A204.1 (cell line): ENCODE results near the gene MEX3B.
"Not testable (repeated sequence)": the region's sequence is repeated elsewhere in the genome, so short reads cannot be mapped to it uniquely, and the experiment has no call there.

Experiments
- FAIRE-seq: peaks from 2 replicates; lab custom pipeline; 2012; peaks lifted over from hg19 to GRCh38; lab: Jason Lieb, UNC

The MEX3B gene

GRCh38 chr15:82048811-82049210, 3.0 kb upstream of the MEX3B start:
- FAIRE-seq = no peak

- FAIRE-seq = no peak
Observed at GRCh38 chr15:82047453-82048400, 1.9 kb upstream of the MEX3B start.

DNA sequence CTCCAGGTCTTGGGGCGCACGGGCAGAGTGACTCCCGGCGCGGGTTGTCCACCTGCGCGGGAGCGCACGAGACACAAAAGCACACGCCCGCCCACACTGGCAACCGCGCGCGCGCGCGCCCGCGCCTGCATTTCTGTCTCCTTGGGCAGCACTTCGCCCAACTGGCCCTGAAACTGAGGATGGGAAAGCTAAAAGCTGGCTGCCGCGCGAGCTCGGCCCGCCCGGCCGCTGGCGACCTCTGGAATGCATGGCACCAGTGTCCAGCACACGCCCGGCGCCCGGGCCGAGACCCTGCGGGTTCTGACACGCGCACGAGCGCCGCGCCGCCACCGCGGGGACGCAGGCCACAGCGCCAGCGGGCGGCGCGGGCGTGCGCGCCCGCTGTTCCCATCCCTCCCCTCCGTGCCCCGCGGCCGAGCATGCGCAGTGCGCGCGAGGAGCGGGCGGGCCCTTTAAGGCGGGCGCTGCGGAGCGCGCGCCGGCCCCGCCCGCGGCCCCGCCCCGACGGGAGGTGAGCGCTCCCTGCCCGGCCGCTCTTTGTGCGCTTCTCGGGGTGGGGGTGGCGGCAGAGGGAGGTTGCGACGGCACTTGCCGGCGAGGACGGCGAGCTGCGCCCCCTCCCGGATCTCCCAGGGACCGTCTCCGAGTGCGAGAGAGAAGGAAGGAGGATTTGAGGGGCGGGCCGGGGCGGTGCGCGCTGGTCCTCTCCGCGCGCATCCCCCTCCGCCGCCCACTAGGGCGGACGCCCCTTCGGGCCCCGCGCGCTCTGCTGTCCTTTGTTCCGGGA, 1.0 kb upstream of the MEX3B start:
- FAIRE-seq = no peak

- no peak for FAIRE-seq
Observed at GRCh38 chr15:82045179-82045891, 483 bp downstream of the MEX3B start.

GRCh38 chr15:82044373-82045178, 1.2 kb downstream of the MEX3B start:
- no peak for FAIRE-seq

- no peak for FAIRE-seq
Observed at GRCh38 chr15:82043796-82044372, 1.9 kb downstream of the MEX3B start.

- no peak for FAIRE-seq
Observed at GRCh38 chr15:82043130-82043673, 2.6 kb downstream of the MEX3B start.

- no peak for FAIRE-seq
Observed at GRCh38 chr15:82040862-82041261, 5.0 kb downstream of the MEX3B start.

DNA sequence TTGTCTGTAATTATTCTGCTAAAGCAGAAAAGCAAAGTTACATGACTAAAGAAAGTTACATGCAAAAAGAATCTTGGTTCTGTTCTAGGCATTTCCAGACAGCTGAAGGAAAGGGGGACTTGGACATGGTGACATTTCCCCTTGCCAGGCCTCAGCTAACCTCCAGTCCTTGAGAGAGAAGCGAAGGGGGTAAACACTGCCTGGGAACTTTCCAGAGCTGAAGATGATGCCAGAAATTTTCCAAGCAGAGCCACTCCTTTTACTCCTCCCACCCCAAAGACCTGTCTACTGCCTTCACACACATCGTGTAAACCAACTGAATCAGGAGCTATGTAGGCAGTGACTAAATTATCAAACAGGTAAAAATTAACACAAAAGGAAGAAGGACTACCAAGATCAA, 5.4 kb downstream of the MEX3B start:
- no peak for FAIRE-seq

DNA sequence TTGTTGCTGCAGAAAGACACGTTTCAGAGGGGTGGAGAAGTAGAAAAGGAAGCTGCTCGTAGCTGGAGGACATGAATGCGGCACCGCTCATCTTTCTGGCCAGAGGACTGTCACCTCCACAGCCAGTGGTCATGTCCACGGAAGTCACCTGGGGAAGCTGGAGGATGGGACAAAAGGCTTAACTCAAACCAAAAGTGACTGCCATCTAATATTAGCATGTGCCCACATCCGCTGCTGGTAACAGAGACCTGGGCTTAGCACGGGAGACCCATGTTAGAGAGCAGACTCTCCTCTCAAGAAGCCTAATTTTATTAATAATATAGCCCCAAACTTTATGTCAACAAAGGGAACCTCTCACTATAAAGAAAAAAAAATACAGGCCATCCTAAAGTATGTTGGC, 5.9 kb downstream of the MEX3B start:
- FAIRE-seq = no peak

DNA sequence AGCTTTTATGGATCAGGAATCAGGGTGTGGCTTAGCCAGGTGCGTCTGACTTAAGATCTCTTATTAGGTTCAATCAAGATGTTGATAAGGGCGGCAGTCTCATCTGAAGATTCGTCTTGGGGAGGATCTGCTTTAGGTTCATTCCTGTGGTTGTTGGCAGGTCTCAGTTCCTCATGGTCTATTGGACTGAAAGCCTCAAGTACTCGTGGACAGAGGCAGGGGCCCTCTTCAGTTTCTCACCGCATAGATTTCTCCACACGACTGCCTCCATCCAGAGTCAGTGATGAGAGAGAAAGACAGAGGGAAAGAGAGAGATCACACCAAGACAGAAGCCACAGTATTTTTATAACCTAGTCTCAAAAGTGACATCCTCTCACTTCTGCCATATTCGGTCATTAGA, 9.4 kb downstream of the MEX3B start:
- no peak for FAIRE-seq

DNA sequence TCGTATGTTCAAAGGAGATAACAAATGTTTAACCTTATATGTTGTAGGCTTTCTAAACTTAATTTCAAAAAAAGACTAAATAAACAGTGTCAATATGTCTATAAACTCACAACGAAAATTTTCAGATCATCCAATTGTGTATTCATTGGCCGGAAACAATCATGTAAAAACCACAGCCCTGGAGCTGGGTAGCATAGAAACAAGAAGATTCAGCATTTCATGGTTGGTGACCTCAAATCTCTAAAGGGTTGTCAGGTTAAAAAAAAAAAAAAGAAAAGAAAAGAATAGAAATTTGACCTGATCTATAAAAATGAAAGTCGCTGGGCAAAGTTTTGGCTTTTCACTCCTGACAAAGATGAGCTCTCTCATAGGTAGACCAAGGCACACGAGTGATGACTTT, 13.9 kb downstream of the MEX3B start:
- FAIRE-seq = no peak

DNA sequence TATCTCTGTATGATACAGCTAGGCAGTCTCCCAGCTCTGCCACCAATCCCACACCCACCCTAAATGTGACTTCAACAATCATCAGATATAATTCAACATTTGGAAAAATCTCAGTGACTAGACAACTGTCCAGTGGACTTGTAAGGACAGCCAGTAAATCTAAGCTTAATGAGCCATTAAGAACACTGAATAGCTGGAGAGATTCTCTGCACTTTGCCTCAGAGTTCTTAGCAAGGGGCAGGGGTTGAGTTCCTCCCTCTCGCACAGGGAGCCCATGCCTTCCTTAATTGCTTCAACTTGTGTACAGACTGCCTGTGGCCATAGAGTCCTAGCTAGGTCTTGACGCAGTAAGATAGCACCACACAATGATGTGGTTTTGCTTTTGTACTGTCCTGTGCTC, 15.6 kb downstream of the MEX3B start:
- FAIRE-seq = no peak

DNA sequence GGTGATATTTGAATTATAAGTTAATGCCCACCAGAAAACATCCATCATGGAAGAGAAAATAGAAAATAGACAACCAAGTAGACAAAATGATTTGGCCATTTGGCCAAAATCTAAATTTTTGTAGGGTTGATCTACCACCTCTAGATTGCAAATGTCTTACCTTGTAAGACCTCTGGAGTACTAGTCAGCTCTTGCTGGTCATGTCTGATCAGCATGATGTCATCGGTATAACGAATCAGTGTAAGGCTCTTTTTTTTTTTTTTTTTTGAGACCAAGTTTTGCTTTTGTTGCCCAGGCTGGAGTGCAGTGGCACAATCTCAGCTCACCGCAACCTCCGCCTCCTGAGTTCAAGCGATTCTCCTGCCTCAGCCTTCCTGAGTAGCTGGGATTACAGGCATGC, 17.7 kb downstream of the MEX3B start:
- FAIRE-seq = not testable (repeated sequence)

- FAIRE-seq = no peak
Observed at GRCh38 chr15:82021992-82022391, 23.8 kb downstream of the MEX3B start.

GRCh38 chr15:82020625-82021394, 25.0 kb downstream of the MEX3B start:
- no peak for FAIRE-seq

DNA sequence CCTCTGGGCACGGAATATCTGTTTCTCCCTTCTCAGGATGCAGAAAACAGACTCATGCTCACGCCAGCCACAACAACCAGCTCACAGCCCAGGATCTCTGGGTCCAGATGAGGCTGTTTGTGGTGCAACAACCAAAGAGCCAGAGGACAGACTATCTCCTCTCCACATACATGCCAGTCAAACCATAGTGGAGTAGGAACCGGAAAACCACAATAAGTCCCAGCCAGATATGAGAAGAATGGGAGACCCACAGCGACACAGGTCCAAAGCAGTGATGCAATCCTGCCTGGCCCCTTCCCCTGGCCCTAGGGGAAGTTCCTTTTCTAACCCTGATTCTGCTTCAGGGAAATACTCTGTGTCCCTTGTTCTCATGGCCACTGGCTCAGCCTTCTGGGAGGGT, 27.6 kb downstream of the MEX3B start:
- no peak for FAIRE-seq

- FAIRE-seq = no peak
Observed at GRCh38 chr15:82017656-82018055, 28.2 kb downstream of the MEX3B start.

DNA sequence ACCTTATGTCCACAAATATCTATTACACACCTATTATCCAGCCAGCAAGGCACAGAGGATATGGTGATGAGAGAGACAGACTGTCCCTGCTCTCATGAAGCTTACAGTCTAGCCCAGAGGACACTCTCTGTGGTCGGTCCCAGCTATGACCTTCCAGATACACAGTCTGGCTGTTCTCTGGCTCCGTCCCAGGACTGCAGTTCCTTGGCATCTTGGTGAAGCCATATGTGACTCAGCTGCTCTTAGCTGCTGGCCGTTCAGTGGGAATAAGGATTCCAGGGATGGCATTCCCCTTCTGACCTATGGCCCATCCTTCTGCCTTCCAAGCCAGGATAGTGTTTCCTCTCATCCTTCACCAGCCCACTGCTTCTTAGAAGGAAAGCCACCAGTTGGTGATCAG, 30.8 kb downstream of the MEX3B start:
- no peak for FAIRE-seq

GRCh38 chr15:82012908-82013307, 32.9 kb downstream of the MEX3B start:
- FAIRE-seq = no peak
